Measurements from ENCODE around the gene TXN.

TXN gene

DNA sequence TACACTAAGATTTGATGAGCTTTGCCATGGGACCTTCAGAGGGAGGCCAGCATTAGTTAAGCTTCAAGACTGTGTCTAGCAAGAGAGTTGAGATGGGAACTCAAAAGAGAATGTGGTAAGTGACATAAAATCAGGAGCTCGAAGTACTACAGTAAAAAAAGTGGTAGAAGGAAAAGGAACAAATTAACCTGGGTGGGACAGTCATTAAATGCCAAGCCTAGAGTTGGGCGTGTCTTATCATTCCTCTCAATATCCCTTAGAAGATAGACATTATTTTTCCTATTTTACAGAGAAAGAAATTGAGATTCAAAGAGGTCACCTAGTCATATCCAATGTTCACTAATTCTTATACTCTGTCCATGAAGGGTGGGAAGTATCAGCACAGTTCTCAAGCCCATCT lies 3.3 kb upstream of the TXN start:
- DNase-seq (ENCODE audit: low read depth, low spot score) = no peak
- TF ChIP-seq, protein P1, sequence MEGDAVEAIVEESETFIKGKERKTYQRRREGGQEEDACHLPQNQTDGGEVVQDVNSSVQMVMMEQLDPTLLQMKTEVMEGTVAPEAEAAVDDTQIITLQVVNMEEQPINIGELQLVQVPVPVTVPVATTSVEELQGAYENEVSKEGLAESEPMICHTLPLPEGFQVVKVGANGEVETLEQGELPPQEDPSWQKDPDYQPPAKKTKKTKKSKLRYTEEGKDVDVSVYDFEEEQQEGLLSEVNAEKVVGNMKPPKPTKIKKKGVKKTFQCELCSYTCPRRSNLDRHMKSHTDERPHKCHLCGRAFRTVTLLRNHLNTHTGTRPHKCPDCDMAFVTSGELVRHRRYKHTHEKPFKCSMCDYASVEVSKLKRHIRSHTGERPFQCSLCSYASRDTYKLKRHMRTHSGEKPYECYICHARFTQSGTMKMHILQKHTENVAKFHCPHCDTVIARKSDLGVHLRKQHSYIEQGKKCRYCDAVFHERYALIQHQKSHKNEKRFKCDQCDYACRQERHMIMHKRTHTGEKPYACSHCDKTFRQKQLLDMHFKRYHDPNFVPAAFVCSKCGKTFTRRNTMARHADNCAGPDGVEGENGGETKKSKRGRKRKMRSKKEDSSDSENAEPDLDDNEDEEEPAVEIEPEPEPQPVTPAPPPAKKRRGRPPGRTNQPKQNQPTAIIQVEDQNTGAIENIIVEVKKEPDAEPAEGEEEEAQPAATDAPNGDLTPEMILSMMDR (IDR thresholded peaks at IDR 0.05; ENCODE audit: insufficient read depth, low read length, missing control alignments) = no peak
- POLR2A ChIA-PET = no interaction called here
- CTCF ChIA-PET = no interaction called here
- no peak overlapping the region for H3K4me3 ChIP-seq (ENCODE audit: low read depth, low read length)

DNA sequence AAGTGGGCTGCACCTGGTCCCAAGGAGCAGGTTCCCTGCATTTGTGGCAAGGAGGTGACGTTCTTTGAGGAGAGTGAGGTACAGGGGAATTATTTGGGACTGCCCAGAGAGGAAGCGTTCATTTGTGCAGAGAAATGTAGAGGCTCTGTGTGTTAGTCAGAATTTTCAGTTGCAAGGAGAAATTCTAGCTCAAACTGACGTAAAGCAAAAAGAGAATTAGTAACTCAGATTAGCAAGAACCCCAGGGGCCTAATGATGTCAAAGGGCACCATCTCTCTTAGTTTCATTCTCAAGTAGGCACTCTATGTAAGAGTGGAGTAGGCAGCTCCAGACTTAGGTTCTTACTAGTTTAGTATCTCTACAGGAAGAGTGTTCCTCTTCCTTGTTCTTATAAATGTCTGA lies 2.4 kb upstream of the TXN start:
- DNase-seq (ENCODE audit: low read depth, low spot score) = no peak
- ChIA-PET CTCF (interaction anchor here (0.6 to 1.3 kb wide), 2 partner anchors 13 to 15 kb away, joined by 3 read pairs; no protein-coding TSS in a partner anchor), POLR2A (no interaction called here)
- TF ChIP-seq, protein P1 (IDR thresholded peaks at IDR 0.05; ENCODE audit: insufficient read depth, low read length, missing control alignments) = no peak
- H3K4me3 ChIP-seq (ENCODE audit: low read depth, low read length) = no peak overlapping the region

DNA sequence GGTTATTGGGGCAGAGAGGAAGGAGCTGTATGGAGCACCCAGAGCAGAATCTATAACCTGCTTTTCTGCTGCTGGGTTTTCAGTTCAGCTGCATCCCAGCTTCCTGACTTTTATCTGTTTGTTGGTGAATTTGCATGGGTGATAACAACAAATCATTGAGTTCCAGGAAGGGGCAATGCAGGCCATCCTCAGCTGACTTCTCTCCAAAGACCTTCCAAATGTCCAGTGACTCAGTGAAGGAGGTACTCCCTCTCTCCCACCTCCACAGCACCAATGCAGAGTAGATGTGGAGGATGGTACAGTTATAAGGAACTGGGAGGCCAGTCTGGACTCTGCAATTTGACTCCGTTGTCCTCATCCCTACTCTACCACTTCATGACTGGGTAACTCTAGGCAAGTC lies 1.6 kb upstream of the TXN start:
- TF ChIP-seq, protein P1 (IDR thresholded peaks at IDR 0.05; ENCODE audit: insufficient read depth, low read length, missing control alignments) = no peak
- ChIA-PET POLR2A (no interaction called here), CTCF (interaction anchor here (1.0 to 2.0 kb wide), 3 partner anchors 14 to 366 kb away, joined by 3 to 8 read pairs (median 3); no protein-coding TSS in a partner anchor)
- DNase-seq (ENCODE audit: low read depth, low spot score) = no peak
- H3K4me3 ChIP-seq (ENCODE audit: low read depth, low read length) = no peak overlapping the region

DNA sequence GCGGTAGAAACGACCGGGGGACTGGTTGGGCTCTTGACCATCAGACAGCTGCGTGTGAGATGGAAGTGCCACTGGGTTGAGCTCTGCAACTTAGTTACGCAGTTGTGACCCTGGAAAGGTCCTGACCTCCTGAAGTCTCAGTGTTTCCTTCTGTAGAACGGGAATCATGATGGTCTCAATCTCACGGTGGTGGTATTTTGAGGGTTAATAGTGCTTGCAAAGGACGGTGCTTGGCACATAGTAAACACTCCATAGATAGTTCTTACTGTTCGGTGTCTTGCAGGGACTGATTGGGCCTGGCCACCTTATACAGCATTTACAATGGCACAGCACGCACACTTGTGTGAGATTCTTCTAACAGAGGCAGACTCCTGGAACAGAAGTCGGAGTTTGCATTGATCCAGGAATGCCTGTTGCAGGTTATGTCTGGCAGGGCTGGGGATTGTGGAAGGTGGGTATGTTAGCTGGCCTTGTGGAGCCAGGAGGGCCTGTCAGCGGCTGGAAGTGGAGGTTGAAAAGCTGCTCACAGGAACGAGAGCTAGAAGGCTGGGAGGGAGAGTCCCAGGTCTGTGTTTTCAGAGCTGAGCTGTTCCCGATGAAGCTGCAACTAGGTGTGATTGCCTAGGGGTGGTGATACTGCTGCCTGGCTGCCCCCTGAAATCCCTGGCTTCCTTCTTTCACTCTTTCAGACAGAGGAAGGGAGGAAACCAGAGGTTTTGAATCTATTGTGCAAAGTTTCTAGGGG lies 962 bp upstream of the TXN start:
- H3K4me3 ChIP-seq (ENCODE audit: low read depth, low read length) = peak overlapping the region; percentile 89
- TF ChIP-seq, protein P1 (IDR thresholded peaks at IDR 0.05; ENCODE audit: insufficient read depth, low read length, missing control alignments) = no peak
- ChIA-PET CTCF (interaction anchor here (1.0 to 2.0 kb wide), 4 partner anchors 14 to 367 kb away, joined by 3 to 8 read pairs (median 3); no protein-coding TSS in a partner anchor), POLR2A (interaction anchor here (0.5 to 1.2 kb wide), 14 partner anchors 12 to 441 kb away, joined by 3 to 10 read pairs (median 3); no protein-coding TSS in a partner anchor)
- no peak for DNase-seq (ENCODE audit: low read depth, low spot score)

DNA sequence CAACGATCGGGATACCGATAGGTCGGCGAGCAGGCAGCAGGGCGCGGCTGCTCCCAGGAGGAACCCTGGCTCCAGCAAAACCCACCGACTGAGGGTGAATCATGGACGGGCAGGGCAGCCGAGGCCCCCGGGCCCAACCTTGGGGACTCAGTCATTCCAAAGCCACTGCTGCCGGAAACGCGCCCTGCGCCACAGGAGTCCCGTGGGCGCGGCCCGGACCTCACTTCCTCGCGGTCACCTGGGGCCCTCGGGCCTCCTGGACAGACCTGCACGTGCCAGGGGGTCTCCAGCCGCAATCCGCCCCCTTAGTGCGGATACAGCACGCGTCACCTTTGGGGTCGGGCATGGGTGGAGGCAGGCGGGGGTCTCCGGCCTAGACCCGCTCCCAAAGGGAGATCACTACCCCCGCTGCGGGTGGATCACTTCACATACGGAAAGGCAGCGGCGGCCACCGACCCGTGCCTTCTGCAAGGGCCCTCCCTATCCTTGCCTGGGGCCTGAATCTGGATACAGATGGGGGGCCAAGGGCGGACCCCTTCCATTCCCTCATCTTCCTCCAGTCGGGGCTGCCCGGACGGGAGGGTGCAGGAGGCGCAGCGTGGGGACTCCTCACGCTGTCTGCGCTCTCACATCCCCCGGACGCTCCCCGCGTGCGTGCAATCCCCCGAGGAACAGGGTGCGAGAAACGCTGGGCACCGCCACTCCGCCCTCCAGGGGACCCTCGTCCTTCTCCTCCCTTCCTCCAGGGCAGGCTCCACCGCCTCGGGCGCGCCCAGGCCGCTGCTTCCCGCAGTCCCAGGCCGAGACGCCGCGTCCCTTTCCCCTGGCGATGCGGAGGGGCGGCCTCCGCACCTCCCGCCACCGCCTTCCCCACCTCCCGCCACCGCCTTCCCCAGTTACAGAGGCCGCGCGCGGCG lies 586 bp downstream of the TXN start:
- ChIA-PET POLR2A (interaction anchor here (0.6 to 1.2 kb wide), 11 partner anchors 13 to 361 kb away, joined by 3 to 10 read pairs (median 4); no protein-coding TSS in a partner anchor), CTCF (interaction anchor here (0.9 to 1.2 kb wide), 2 partner anchors 72 to 367 kb away, joined by 3 read pairs; no protein-coding TSS in a partner anchor)
- no peak for DNase-seq (ENCODE audit: low read depth, low spot score)
- TF ChIP-seq, protein P1 (IDR thresholded peaks at IDR 0.05; ENCODE audit: insufficient read depth, low read length, missing control alignments) = no peak
- peak overlapping the region; percentile 89 for H3K4me3 ChIP-seq (ENCODE audit: low read depth, low read length)

Data from AG04449 (cell line).